Tibial nerve (tissue), 4 donors: Measurements from ENCODE around the gene SFT2D3. TPM values are rescaled to one million over a fixed set of nuclear protein-coding genes. Genes with fewer than 3 reads are reported as not detected.

ENCODE experiments used
- DNase-seq, 2 donors: peaks; one replicate each; pipeline ENCODE4 v3.0.0-alpha.2; 2019; ENCODE audit warnings: low spot score in 2 of 2
- H3K27ac ChIP-seq, 4 donors: fragments of 200-600 bp; sonication (generic) in 3 of 4; one replicate each; pipeline ENCODE4 v1.5.1; 2017 to 2019; ENCODE audit warnings: mild to moderate bottlenecking in 1 of 4
- H3K27me3 ChIP-seq, 2 donors: fragments of 200-600 bp; sonication (generic) in 1 of 2; one replicate each; pipeline versions ENCODE4 v1.5.1 to v1.6.0; 2017 to 2019
- H3K36me3 ChIP-seq, 3 donors: fragments of 200-600 bp; sonication (generic); one replicate each; pipeline ENCODE4 v1.5.1; 2018 to 2019
- H3K4me1 ChIP-seq, 4 donors: fragments of 200-600 bp; sonication (generic) in 3 of 4; one replicate each; pipeline ENCODE4 v1.5.1; 2017 to 2019
- H3K4me3 ChIP-seq, 4 donors: fragments of 200-600 bp; sonication (generic) in 3 of 4; one replicate each; pipeline ENCODE4 v1.5.1; 2017 to 2019; ENCODE audit warnings: mild to moderate bottlenecking in 1 of 4, moderate library complexity in 1 of 4
- H3K9me3 ChIP-seq, 4 donors: fragments of 200-600 bp; sonication (generic) in 3 of 4; one replicate each; pipeline ENCODE4 v1.5.1; 2017 to 2019
- CTCF ChIP-seq, 5 experiments: fragments of 200-600 bp in 3 of 5; fragments of 450-650 bp in 2 of 5; sonication (generic) in 3 of 5; IDR thresholded peaks; one replicate each; pipeline ENCODE4 v1.5.1; 2016 to 2019; ENCODE audit warnings: antibody characterized with exemption in 5 of 5, mild to moderate bottlenecking in 3 of 5, moderate library complexity in 2 of 5
- EP300 ChIP-seq, 2 donors: sonication (generic); formaldehyde crosslinking; IDR thresholded peaks; one replicate each; pipeline ENCODE4 v1.6.1; 2017; ENCODE audit warnings: antibody characterized with exemption in 2 of 2, mild to moderate bottlenecking in 1 of 2
- POLR2A ChIP-seq, 2 donors: fragments of 450-650 bp; IDR thresholded peaks; one replicate each; pipeline ENCODE4 v1.6.1; 2017; ENCODE audit warnings: antibody characterized with exemption in 2 of 2, mild to moderate bottlenecking in 2 of 2, moderate library complexity in 2 of 2
- WGBS, 2 donors: methylation state at CpG; one replicate each; pipeline ENCODE4 v1.1.5; 2018; 5-methylcytosine and 5-hydroxymethylcytosine counted together
- total RNA-seq, 4 donors: library from RNA; depleted of rRNA; stranded (reverse); fragments of >200 nt; gene quantifications; one replicate each; pipeline ENCODE4 v1.1.0, GENCODE V29; 2016

Gene SFT2D3
- total RNA-seq, 4 donors from 2014 or later, result 10.7 to 13.6 (median 12.4) TPM

GRCh38 chr2:127701651-127702394 lies 526 bp downstream of the SFT2D3 start:
- peaks cover 0 to 51% (median 30%) of the 10 kb centered on the region in 4 donors for H3K4me1 ChIP-seq
- H3K4me3 ChIP-seq, result peak overlapping the region; percentile 71 to 92 (median 78)
- H3K9me3 ChIP-seq, result no peaks in the 10 kb centered on the region
- TF ChIP-seq EP300 (IDR thresholded peaks at IDR 0.05) (peak in 1 of 2 donors; percentile 65), POLR2A (IDR thresholded peaks at IDR 0.05) (peak; percentile 1 to 15), CTCF (IDR thresholded peaks at IDR 0.05) (peak in 3 of 5 experiments; percentile 31 to 66 (median 56))
- 0 to 1% methylated on average over 50 to 76 of the region's 108 CpGs for WGBS, 2 donors
- H3K36me3 ChIP-seq, result peaks cover 0 to 24% (median 0%) of the 10 kb centered on the region in 3 donors
- H3K27me3 ChIP-seq, result no peaks in the 10 kb centered on the region
- peak overlapping the region; percentile 84 to 98 (median 97) for H3K27ac ChIP-seq
- DNase-seq, result peak in 1 of 2 donors; percentile 17

GRCh38 chr2:127702395-127703009 lies 1.2 kb downstream of the SFT2D3 start:
- no peaks in the 10 kb centered on the region for H3K9me3 ChIP-seq
- peaks cover 0 to 31% (median 0%) of the 10 kb centered on the region in 3 donors for H3K36me3 ChIP-seq
- no peaks in the 10 kb centered on the region for H3K27me3 ChIP-seq
- WGBS, 2 donors, result 57 to 61% methylated on average over 19 of the region's 19 CpGs
- no peak for TF ChIP-seq EP300 (IDR thresholded peaks at IDR 0.05)
- peak in 1 of 5 experiments; percentile 1 for TF ChIP-seq CTCF (IDR thresholded peaks at IDR 0.05)
- no peak for DNase-seq
- H3K27ac ChIP-seq, result peak overlapping the region; percentile 84 to 98 (median 97)
- peak overlapping the region; percentile 55 to 92 (median 74) for H3K4me3 ChIP-seq
- H3K4me1 ChIP-seq, result peaks cover 0 to 51% (median 30%) of the 10 kb centered on the region in 4 donors

GRCh38 chr2:127703282-127703681 lies 2.0 kb downstream of the SFT2D3 start:
- TF ChIP-seq POLR2A (IDR thresholded peaks at IDR 0.05) (no peak), CTCF (IDR thresholded peaks at IDR 0.05) (no peak), EP300 (IDR thresholded peaks at IDR 0.05) (no peak)

GRCh38 chr2:127704641-127705390 lies 3.5 kb downstream of the SFT2D3 start:
- no peak for TF ChIP-seq CTCF (IDR thresholded peaks at IDR 0.05)
- peak in 1 of 2 donors; percentile 21 for TF ChIP-seq EP300 (IDR thresholded peaks at IDR 0.05)
- TF ChIP-seq POLR2A (IDR thresholded peaks at IDR 0.05), result no peak
- H3K27me3 ChIP-seq, result no peaks in the 10 kb centered on the region
- 82 to 85% methylated on average over 5 of the region's 5 CpGs for WGBS, 2 donors
- H3K27ac ChIP-seq, result no peak overlapping the region
- peaks cover 0 to 58% (median 30%) of the 10 kb centered on the region in 4 donors for H3K4me1 ChIP-seq
- H3K9me3 ChIP-seq, result no peaks in the 10 kb centered on the region
- no peak for DNase-seq
- no peak overlapping the region for H3K4me3 ChIP-seq
- H3K36me3 ChIP-seq, result peaks cover 0 to 54% (median 3%) of the 10 kb centered on the region in 3 donors

More at GRCh38 chr2:127703282-127703681, 2.0 kb downstream of the SFT2D3 start:
- DNase-seq, result no peak
- WGBS, 2 donors, result 93% methylated on average over 5 of the region's 5 CpGs
- Histone ChIP-seq H3K27ac (no peak overlapping the region), H3K27me3 (no peaks in the 10 kb centered on the region), H3K9me3 (no peaks in the 10 kb centered on the region), H3K4me3 (no peak overlapping the region), H3K4me1 (peaks cover 0 to 55% (median 30%) of the 10 kb centered on the region in 4 donors), H3K36me3 (peaks cover 0 to 38% (median under 1%) of the 10 kb centered on the region in 3 donors)
